ENCODE measurements around the gene AXL. TPM values are rescaled to one million over a fixed set of nuclear protein-coding genes. Genes with fewer than 3 reads are reported as not detected.

The AXL gene
- total and polyA plus RNA-seq, 2 of the 13 experiments (the other 11 are each of a cell fraction or from before 2014, with no cell fraction given), result 0.71 to 5.9 TPM

DNA sequence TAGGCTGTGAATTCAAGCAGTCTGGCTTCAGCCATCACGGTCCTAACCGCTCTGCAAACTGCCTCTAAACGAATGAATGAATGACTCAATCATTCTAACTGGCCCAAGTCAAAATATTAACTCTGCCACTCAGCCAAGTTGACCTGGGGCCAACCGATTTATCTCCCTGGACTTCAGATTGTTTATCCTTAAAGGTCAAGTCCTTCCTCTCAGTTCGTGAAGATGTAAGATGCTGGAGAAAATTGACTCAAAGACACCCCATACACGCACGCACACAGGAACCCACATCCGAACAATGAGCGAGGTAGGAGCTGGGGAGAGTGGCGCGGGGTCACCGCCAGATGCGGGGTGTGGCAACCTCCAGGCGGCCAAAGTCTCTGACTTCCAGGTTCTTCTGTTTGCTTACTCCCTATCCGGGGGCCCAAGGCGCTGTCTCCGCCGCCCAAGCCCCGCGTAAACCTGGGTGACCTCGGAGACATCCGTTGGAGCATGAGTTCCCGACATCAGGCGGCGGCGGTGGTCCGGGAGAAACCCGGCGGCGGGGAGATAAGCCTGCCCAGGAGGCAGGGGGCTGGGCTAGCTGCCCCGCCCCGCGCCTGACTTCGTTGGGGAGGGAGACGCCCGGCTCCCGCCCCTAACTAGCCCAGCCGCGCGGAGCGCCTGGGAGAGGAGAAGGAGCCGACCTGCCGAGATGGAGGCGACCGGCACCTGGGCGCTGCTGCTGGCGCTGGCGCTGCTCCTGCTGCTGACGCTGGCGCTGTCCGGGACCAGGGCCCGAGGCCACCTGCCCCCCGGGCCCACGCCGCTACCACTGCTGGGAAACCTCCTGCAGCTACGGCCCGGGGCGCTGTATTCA is 26.2 kb upstream of the AXL start, which contains the start of gene CYP2S1 (continued):
- TF ChIP-seq ZNF720 (CRISPR knock-in tag; IDR thresholded peaks at IDR 0.05) (no peak), ZSCAN25 (CRISPR knock-in tag; IDR thresholded peaks at IDR 0.05) (no peak), ZBTB7B (CRISPR knock-in tag; IDR thresholded peaks at IDR 0.05) (0 out of 2 replicates have a peak, but pooled peaks have one; percentile 28), NFIC (IDR thresholded peaks at IDR 0.05; ENCODE audit: low read length) (no peak), KDM4B (CRISPR knock-in tag; IDR thresholded peaks at IDR 0.05) (no peak), SIN3B (IDR thresholded peaks at IDR 0.05; ENCODE audit: low read length) (no peak), ZNF557 (CRISPR knock-in tag; IDR thresholded peaks at IDR 0.05) (no peak), ZNF569 (CRISPR knock-in tag; IDR thresholded peaks at IDR 0.05; ENCODE audit: borderline replicate concordance) (no peak), ZNF839 (CRISPR knock-in tag; IDR thresholded peaks at IDR 0.05; ENCODE audit: borderline replicate concordance) (no peak), SP5 (CRISPR knock-in tag; IDR thresholded peaks at IDR 0.05; ENCODE audit: borderline replicate concordance, low read depth) (0 out of 2 replicates have a peak, but pooled peaks have one; percentile 39), ZNF781 (CRISPR knock-in tag; IDR thresholded peaks at IDR 0.05; ENCODE audit: borderline replicate concordance, not compliant biosample characterization) (no peak), SAP130 (CRISPR knock-in tag; IDR thresholded peaks at IDR 0.05; ENCODE audit: low read depth) (peak; percentile 43), ZNF678 (CRISPR knock-in tag; IDR thresholded peaks at IDR 0.05) (no peak), HOXA5 (CRISPR knock-in tag; IDR thresholded peaks at IDR 0.05) (no peak)
- TF ChIP-seq, protein P1, sequence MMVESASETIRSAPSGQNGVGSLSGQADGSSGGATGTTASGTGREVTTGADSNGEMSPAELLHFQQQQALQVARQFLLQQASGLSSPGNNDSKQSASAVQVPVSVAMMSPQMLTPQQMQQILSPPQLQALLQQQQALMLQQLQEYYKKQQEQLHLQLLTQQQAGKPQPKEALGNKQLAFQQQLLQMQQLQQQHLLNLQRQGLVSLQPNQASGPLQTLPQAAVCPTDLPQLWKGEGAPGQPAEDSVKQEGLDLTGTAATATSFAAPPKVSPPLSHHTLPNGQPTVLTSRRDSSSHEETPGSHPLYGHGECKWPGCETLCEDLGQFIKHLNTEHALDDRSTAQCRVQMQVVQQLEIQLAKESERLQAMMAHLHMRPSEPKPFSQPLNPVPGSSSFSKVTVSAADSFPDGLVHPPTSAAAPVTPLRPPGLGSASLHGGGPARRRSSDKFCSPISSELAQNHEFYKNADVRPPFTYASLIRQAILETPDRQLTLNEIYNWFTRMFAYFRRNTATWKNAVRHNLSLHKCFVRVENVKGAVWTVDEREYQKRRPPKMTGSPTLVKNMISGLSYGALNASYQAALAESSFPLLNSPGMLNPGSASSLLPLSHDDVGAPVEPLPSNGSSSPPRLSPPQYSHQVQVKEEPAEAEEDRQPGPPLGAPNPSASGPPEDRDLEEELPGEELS (CRISPR knock-in tag; IDR thresholded peaks at IDR 0.05), result 0 out of 2 replicates have a peak, but pooled peaks have one; percentile 22
- TF ChIP-seq, protein P2, sequence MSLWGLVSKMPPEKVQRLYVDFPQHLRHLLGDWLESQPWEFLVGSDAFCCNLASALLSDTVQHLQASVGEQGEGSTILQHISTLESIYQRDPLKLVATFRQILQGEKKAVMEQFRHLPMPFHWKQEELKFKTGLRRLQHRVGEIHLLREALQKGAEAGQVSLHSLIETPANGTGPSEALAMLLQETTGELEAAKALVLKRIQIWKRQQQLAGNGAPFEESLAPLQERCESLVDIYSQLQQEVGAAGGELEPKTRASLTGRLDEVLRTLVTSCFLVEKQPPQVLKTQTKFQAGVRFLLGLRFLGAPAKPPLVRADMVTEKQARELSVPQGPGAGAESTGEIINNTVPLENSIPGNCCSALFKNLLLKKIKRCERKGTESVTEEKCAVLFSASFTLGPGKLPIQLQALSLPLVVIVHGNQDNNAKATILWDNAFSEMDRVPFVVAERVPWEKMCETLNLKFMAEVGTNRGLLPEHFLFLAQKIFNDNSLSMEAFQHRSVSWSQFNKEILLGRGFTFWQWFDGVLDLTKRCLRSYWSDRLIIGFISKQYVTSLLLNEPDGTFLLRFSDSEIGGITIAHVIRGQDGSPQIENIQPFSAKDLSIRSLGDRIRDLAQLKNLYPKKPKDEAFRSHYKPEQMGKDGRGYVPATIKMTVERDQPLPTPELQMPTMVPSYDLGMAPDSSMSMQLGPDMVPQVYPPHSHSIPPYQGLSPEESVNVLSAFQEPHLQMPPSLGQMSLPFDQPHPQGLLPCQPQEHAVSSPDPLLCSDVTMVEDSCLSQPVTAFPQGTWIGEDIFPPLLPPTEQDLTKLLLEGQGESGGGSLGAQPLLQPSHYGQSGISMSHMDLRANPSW (CRISPR knock-in tag; IDR thresholded peaks at IDR 0.05; ENCODE audit: borderline replicate concordance), result no peak
- TF ChIP-seq, protein P3, sequence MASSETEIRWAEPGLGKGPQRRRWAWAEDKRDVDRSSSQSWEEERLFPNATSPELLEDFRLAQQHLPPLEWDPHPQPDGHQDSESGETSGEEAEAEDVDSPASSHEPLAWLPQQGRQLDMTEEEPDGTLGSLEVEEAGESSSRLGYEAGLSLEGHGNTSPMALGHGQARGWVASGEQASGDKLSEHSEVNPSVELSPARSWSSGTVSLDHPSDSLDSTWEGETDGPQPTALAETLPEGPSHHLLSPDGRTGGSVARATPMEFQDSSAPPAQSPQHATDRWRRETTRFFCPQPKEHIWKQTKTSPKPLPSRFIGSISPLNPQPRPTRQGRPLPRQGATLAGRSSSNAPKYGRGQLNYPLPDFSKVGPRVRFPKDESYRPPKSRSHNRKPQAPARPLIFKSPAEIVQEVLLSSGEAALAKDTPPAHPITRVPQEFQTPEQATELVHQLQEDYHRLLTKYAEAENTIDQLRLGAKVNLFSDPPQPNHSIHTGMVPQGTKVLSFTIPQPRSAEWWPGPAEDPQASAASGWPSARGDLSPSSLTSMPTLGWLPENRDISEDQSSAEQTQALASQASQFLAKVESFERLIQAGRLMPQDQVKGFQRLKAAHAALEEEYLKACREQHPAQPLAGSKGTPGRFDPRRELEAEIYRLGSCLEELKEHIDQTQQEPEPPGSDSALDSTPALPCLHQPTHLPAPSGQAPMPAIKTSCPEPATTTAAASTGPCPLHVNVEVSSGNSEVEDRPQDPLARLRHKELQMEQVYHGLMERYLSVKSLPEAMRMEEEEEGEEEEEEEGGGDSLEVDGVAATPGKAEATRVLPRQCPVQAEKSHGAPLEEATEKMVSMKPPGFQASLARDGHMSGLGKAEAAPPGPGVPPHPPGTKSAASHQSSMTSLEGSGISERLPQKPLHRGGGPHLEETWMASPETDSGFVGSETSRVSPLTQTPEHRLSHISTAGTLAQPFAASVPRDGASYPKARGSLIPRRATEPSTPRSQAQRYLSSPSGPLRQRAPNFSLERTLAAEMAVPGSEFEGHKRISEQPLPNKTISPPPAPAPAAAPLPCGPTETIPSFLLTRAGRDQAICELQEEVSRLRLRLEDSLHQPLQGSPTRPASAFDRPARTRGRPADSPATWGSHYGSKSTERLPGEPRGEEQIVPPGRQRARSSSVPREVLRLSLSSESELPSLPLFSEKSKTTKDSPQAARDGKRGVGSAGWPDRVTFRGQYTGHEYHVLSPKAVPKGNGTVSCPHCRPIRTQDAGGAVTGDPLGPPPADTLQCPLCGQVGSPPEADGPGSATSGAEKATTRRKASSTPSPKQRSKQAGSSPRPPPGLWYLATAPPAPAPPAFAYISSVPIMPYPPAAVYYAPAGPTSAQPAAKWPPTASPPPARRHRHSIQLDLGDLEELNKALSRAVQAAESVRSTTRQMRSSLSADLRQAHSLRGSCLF (CRISPR knock-in tag; IDR thresholded peaks at IDR 0.05; ENCODE audit: borderline replicate concordance), result no peak
- TF ChIP-seq, protein P4, sequence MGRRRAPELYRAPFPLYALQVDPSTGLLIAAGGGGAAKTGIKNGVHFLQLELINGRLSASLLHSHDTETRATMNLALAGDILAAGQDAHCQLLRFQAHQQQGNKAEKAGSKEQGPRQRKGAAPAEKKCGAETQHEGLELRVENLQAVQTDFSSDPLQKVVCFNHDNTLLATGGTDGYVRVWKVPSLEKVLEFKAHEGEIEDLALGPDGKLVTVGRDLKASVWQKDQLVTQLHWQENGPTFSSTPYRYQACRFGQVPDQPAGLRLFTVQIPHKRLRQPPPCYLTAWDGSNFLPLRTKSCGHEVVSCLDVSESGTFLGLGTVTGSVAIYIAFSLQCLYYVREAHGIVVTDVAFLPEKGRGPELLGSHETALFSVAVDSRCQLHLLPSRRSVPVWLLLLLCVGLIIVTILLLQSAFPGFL (CRISPR knock-in tag; IDR thresholded peaks at IDR 0.05), result no peak

All from HepG2 (cell line).